PFSK-1 (cell line): Measurements from ENCODE around the gene RPIA.

Source experiments
- FOXP2 ChIP-seq: optimal IDR thresholded peaks from 2 replicates; pipeline ENCODE3; 2011; ENCODE audit warnings: borderline replicate concordance, control low read depth, inconsistent platforms; ENCODE audit not compliant: insufficient read depth; ENCODE audit errors: extremely low read length, extremely low read depth
- POLR2AphosphoS5 ChIP-seq: IDR thresholded peaks from 2 replicates; pipeline ENCODE4 v1.6.1; 2012; ENCODE audit warnings: low read depth, mild to moderate bottlenecking, control low read depth, low read length, moderate library complexity
- REST ChIP-seq, 2 experiments: IDR thresholded peaks; 2 replicates each; pipeline versions ENCODE4 v1.6.1 to v1.8.0; 2011 to 2012; ENCODE audit warnings: low read depth in 2 of 2, low read length in 2 of 2, control low read depth in 1 of 2, inconsistent platforms in 1 of 2, mild to moderate bottlenecking in 1 of 2, moderate library complexity in 1 of 2; ENCODE audit not compliant: insufficient read depth in 1 of 2
- SIN3A ChIP-seq: IDR thresholded peaks from 2 replicates; pipeline ENCODE4 v1.6.1; 2012; ENCODE audit warnings: mild to moderate bottlenecking, low read length, moderate library complexity, borderline replicate concordance; ENCODE audit not compliant: insufficient read depth
- TAF1 ChIP-seq: IDR thresholded peaks from 2 replicates; pipeline ENCODE4 v1.6.1; 2012; ENCODE audit warnings: low read length, control low read depth, borderline replicate concordance; ENCODE audit not compliant: insufficient read depth

RPIA gene

GRCh38 chr2:88698498-88699233, 7.2 kb downstream of the RPIA start:
- TF ChIP-seq FOXP2 (no peak), POLR2AphosphoS5 (no peak)

- TF ChIP-seq FOXP2 (no peak), TAF1 (no peak)
Observed at GRCh38 chr2:88707003-88707402, 15.5 kb downstream of the RPIA start.

- TF ChIP-seq FOXP2 (no peak), SIN3A (no peak), TAF1 (no peak), REST (IDR thresholded peaks at IDR 0.05; ENCODE audit: insufficient read depth in 1 of 2, low read depth in 2 of 2, low read length in 2 of 2) (no peak), POLR2AphosphoS5 (no peak)
Observed at GRCh38 chr2:88709181-88709631, 17.7 kb downstream of the RPIA start.

- TF ChIP-seq REST (IDR thresholded peaks at IDR 0.05; ENCODE audit: insufficient read depth in 1 of 2, low read depth in 2 of 2, low read length in 2 of 2) (no peak), POLR2AphosphoS5 (no peak), SIN3A (no peak), FOXP2 (no peak), TAF1 (no peak)
Observed at GRCh38 chr2:88711289-88711688, 19.8 kb downstream of the RPIA start.

- TF ChIP-seq FOXP2 = no peak
- no peak for TF ChIP-seq TAF1
- no peak for TF ChIP-seq SIN3A
- no peak for TF ChIP-seq POLR2AphosphoS5
- no peak for TF ChIP-seq REST (IDR thresholded peaks at IDR 0.05; ENCODE audit: insufficient read depth in 1 of 2, low read depth in 2 of 2, low read length in 2 of 2)
Observed at GRCh38 chr2:88711897-88712296, 20.4 kb downstream of the RPIA start.

- TF ChIP-seq REST (IDR thresholded peaks at IDR 0.05; ENCODE audit: insufficient read depth in 1 of 2, low read depth in 2 of 2, low read length in 2 of 2) (no peak), TAF1 (no peak), POLR2AphosphoS5 (no peak), SIN3A (no peak), FOXP2 (no peak)
Observed at GRCh38 chr2:88713408-88713807, 21.9 kb downstream of the RPIA start.
